ENCODE measurements around the gene GLYATL2.

The GLYATL2 gene

GRCh38 chr11:58867556-58867955, 23.1 kb upstream of the GLYATL2 start:
- TF ChIP-seq CTCF (IDR thresholded peaks at IDR 0.05; ENCODE audit: control extremely low read depth, extremely low read depth, low read depth, missing control alignments) = no peak
- POLR2A ChIA-PET = no interaction called here
- CTCF ChIA-PET = interaction anchor here (1.3 kb wide), 1 partner anchor 9 kb away, joined by 4 read pairs; no protein-coding TSS in a partner anchor
- DNase-seq (ENCODE audit: extremely low spot score) = no peak

- POLR2A ChIA-PET = no interaction called here
- DNase-seq (ENCODE audit: extremely low spot score) = no peak
- CTCF ChIA-PET = interaction anchor here (1.0 to 1.3 kb wide), 2 partner anchors 8 to 11 kb away, joined by 3 to 4 read pairs; no protein-coding TSS in a partner anchor
Observed at GRCh38 chr11:58866788-58867187, 22.3 kb upstream of the GLYATL2 start.

GRCh38 chr11:58864335-58864734, 19.8 kb upstream of the GLYATL2 start:
- POLR2A ChIA-PET = no interaction called here
- CTCF ChIA-PET = no interaction called here
- no peak for DNase-seq (ENCODE audit: extremely low spot score)
- TF ChIP-seq CTCF (IDR thresholded peaks at IDR 0.05; ENCODE audit: control extremely low read depth, extremely low read depth, low read depth, missing control alignments) = no peak

More at GRCh38 chr11:58866788-58867187, 22.3 kb upstream of the GLYATL2 start:
- no peak for TF ChIP-seq CTCF (IDR thresholded peaks at IDR 0.05; ENCODE audit: control extremely low read depth, extremely low read depth, low read depth, missing control alignments)

- ChIA-PET CTCF (no interaction called here), POLR2A (no interaction called here)
- no peak for TF ChIP-seq CTCF (IDR thresholded peaks at IDR 0.05; ENCODE audit: control extremely low read depth, extremely low read depth, low read depth, missing control alignments)
- no peak for DNase-seq (ENCODE audit: extremely low spot score)
Observed at GRCh38 chr11:58863697-58864096, 19.2 kb upstream of the GLYATL2 start.

- DNase-seq (ENCODE audit: extremely low spot score) = no peak
Observed at GRCh38 chr11:58861533-58861932, 17.0 kb upstream of the GLYATL2 start.

GRCh38 chr11:58856806-58857205, 12.3 kb upstream of the GLYATL2 start:
- ChIA-PET POLR2A (no interaction called here), CTCF (interaction anchor here (1.3 kb wide), 1 partner anchor 45 kb away, joined by 3 read pairs; no protein-coding TSS in a partner anchor)
- TF ChIP-seq CTCF (IDR thresholded peaks at IDR 0.05; ENCODE audit: control extremely low read depth, extremely low read depth, low read depth, missing control alignments) = no peak
- DNase-seq (ENCODE audit: extremely low spot score) = no peak

More at GRCh38 chr11:58861533-58861932, 17.0 kb upstream of the GLYATL2 start:
- no peak for TF ChIP-seq CTCF (IDR thresholded peaks at IDR 0.05; ENCODE audit: control extremely low read depth, extremely low read depth, low read depth, missing control alignments)
- ChIA-PET POLR2A (no interaction called here), CTCF (no interaction called here)
